Activated naive CD4-positive, alpha-beta T cell treated with anti-CD3 and anti-CD28 coated beads, Interleukin-2, amount 50 U/mL, for 24 hours (primary cell): Measurements from ENCODE around the gene ATXN2.
"Not testable (repeated sequence)": the region's sequence is repeated elsewhere in the genome, so short reads cannot be mapped to it uniquely, and the experiment has no call there.

Source experiments
- H3K27ac Mint-ChIP-seq: one replicate; pipeline ENCODE4 v1.8.0; 2021; ENCODE audit warnings: mild to moderate bottlenecking, mixed read lengths
- H3K27me3 Mint-ChIP-seq: one replicate; pipeline ENCODE4 v1.8.0; 2021; ENCODE audit warnings: mixed read lengths
- H3K36me3 Mint-ChIP-seq: one replicate; pipeline ENCODE4 v1.8.0; 2021; ENCODE audit warnings: mixed read lengths
- H3K4me1 Mint-ChIP-seq: one replicate; pipeline ENCODE4 v1.8.0; 2021; ENCODE audit warnings: mixed read lengths
- H3K4me3 Mint-ChIP-seq: one replicate; pipeline ENCODE4 v1.8.0; 2021; ENCODE audit warnings: mild to moderate bottlenecking, mixed read lengths
- H3K9me3 Mint-ChIP-seq: one replicate; pipeline ENCODE4 v1.8.0; 2021; ENCODE audit warnings: mixed read lengths

Gene ATXN2

GRCh38 chr12:111607239-111607638 lies 8.1 kb upstream of the ATXN2 start:
- H3K4me3 Mint-ChIP-seq = no peak overlapping the region
- no peaks in the 10 kb centered on the region for H3K36me3 Mint-ChIP-seq
- H3K4me1 Mint-ChIP-seq = no peaks in the 10 kb centered on the region
- no peak overlapping the region for H3K27ac Mint-ChIP-seq
- H3K9me3 Mint-ChIP-seq = no peaks in the 10 kb centered on the region
- H3K27me3 Mint-ChIP-seq = no peaks in the 10 kb centered on the region

DNA sequence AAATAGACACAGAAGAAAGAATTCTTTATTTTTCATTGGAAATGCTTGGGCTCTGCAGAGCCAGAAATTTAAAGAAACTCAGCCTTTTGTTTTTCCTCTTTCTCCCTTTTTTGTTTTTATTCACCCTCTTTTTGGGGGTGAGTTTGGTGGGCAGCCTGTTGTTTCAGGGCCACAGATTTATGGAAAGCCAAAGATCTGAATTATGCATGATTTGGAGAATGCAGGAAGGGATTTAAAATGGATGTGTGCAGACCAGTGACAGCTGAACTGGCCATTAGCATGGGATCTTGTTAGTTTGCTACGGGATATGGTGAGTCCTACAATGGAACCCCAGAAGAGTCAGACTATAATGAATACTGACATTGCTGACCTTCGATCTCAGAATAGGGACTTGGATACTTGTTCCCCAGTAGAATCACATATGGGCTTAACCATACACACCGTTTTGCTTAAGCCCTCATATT lies 7.7 kb upstream of the ATXN2 start:
- H3K36me3 Mint-ChIP-seq = no peaks in the 10 kb centered on the region
- H3K4me1 Mint-ChIP-seq = no peaks in the 10 kb centered on the region
- H3K4me3 Mint-ChIP-seq = no peak overlapping the region
- no peak overlapping the region for H3K27ac Mint-ChIP-seq
- H3K9me3 Mint-ChIP-seq = no peaks in the 10 kb centered on the region
- H3K27me3 Mint-ChIP-seq = no peaks in the 10 kb centered on the region

DNA sequence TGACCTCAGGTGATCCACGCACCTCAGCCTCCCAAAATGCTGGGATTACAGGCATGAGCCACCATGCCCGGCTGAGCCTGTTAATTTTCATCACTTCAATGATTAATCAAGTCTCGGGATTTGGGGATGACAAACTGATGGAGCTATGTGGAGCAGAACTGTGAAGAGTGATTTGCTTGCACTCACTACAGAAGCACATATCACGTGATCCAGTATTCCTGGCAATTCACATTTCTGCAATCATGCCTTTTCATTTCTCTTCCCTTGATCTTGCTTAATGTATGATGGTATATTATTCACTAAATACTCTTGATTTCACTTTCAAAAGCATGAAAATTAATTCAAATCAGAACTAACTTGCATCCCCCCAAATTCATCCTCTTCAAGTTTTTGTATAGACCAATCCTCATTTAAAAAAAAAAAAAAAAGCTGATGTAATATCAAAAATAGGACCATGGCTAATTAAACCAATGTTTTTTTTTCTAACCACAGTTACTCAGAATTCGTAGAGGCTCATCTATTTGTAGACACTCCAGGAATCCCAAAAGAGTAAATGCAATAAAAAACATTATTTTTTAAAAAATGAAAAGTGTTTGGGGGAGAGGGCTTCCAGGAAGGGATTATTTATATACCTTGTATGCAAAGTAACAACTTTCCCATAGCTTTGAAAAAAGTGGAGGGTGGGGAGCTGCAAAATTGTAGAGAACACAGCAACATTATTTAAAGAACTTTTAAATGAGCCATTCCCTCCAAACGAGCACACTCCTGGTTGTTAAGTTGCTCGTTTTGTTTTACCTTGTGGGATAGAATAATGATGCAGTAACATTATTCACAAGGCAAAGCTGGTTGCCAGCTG lies 7.0 kb upstream of the ATXN2 start:
- Mint-ChIP-seq H3K36me3 (no peaks in the 10 kb centered on the region), H3K27me3 (no peaks in the 10 kb centered on the region), H3K27ac (no peak overlapping the region), H3K4me3 (no peak overlapping the region), H3K9me3 (no peaks in the 10 kb centered on the region), H3K4me1 (no peaks in the 10 kb centered on the region)

- H3K4me3 Mint-ChIP-seq, H3K27me3 Mint-ChIP-seq, H3K36me3 Mint-ChIP-seq, H3K4me1 Mint-ChIP-seq, H3K9me3 Mint-ChIP-seq, H3K27ac Mint-ChIP-seq: not testable (repeated sequence)
These were observed 3.7 kb upstream of the ATXN2 start for GRCh38 chr12:111602857-111603256.

DNA sequence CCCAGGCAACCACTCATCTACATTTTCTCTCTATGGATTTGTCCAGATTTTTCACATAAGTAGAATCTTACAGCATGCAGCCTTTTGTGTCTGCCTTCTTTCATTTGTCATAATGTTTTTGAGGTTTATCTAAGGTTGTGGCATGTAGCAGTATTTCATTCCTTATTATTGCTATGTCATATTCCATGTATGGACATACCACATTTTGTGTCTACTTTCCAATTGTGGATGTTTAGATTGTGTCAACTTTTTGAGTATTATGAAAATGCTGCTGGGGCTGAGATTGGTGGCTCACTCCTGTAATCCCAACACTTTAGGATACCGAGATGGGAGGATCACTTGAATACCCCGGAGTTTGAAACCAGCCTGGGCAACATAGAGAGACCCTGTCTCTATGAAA lies 3.2 kb upstream of the ATXN2 start:
- Mint-ChIP-seq H3K4me1 (peaks cover 8% of the 10 kb centered on the region), H3K9me3 (no peaks in the 10 kb centered on the region), H3K27ac (no peak overlapping the region), H3K36me3 (no peaks in the 10 kb centered on the region), H3K27me3 (no peaks in the 10 kb centered on the region), H3K4me3 (no peak overlapping the region)

DNA sequence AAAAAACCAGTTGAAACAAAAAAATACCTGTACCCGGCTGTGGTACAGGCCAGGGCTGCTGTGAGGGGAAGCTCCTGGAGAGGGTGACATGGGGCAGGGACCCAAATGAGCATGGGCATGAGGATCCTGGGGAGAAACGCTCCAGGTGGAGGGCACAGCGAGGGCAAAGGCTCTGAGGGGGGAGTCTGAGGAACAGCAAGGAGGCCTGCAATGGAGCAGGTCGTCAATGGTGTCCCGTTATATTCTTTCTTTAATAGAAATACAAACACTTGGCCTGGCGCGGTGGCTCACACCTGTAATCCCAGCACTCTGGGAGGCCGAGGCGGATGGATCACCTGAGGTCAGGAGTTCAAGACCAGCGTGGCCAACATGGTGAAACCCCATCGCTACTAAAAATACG lies 1.9 kb upstream of the ATXN2 start:
- peaks cover 22% of the 10 kb centered on the region for H3K4me1 Mint-ChIP-seq
- not testable (repeated sequence) for H3K4me3 Mint-ChIP-seq, H3K36me3 Mint-ChIP-seq, H3K9me3 Mint-ChIP-seq, H3K27me3 Mint-ChIP-seq
- peak overlapping the region; percentile 59 for H3K27ac Mint-ChIP-seq

- no peaks in the 10 kb centered on the region for H3K27me3 Mint-ChIP-seq
- H3K9me3 Mint-ChIP-seq = no peaks in the 10 kb centered on the region
- peak overlapping the region; percentile 95 for H3K27ac Mint-ChIP-seq
- H3K36me3 Mint-ChIP-seq = no peaks in the 10 kb centered on the region
- peak overlapping the region; percentile 90 for H3K4me3 Mint-ChIP-seq
- peaks cover 28% of the 10 kb centered on the region for H3K4me1 Mint-ChIP-seq
These were observed 1.1 kb upstream of the ATXN2 start for GRCh38 chr12:111600205-111600642.

DNA sequence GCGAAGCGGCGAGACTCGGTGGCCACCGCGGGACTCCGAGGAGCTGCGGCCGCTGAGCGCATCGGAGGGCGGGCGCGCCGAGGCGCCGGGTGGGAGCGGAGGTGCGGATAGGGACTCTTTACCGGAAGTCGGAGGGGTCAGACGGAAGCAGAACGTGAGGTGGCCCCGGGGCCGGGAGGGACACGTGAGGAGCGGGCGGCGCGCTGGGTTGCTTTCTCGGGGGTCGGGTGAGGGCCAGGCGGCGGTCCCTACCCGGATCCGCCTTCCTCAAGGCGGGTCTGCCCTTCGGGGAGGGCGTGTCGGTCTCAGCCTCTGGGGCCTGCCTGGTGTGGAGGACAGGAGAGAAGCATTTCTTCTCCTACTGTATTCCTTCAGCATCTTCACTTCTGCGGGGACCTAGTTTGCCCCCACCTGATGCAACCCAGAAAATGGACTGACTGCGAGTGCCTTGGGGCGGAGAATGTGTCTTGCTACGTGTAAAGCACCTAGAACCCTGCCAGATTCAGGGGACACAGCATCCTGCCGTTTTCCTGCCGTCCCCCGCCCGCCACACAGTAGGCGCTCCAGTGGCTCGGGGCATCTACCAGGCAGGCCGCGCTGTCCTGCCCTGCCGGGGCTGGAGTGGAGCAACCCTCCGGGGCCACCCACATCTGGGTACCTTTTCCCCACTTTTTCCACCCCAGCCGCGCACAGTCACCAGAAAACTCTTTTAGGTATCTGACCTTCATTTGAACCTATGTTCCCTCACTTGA lies 514 bp upstream of the ATXN2 start:
- Mint-ChIP-seq H3K4me3 (peak overlapping the region; percentile 90), H3K4me1 (peaks cover 34% of the 10 kb centered on the region), H3K9me3 (no peaks in the 10 kb centered on the region), H3K27ac (peak overlapping the region; percentile 95), H3K36me3 (no peaks in the 10 kb centered on the region), H3K27me3 (no peaks in the 10 kb centered on the region)

GRCh38 chr12:111597831-111598636 lies 1.1 kb downstream of the ATXN2 start:
- H3K9me3 Mint-ChIP-seq = no peaks in the 10 kb centered on the region
- no peaks in the 10 kb centered on the region for H3K36me3 Mint-ChIP-seq
- peak overlapping the region; percentile 84 for H3K27ac Mint-ChIP-seq
- no peaks in the 10 kb centered on the region for H3K27me3 Mint-ChIP-seq
- H3K4me1 Mint-ChIP-seq = peaks cover 44% of the 10 kb centered on the region
- H3K4me3 Mint-ChIP-seq = peak overlapping the region; percentile 94

GRCh38 chr12:111596985-111597830 lies 1.9 kb downstream of the ATXN2 start:
- H3K9me3 Mint-ChIP-seq = no peaks in the 10 kb centered on the region
- peak overlapping the region; percentile 84 for H3K27ac Mint-ChIP-seq
- H3K4me1 Mint-ChIP-seq = peaks cover 44% of the 10 kb centered on the region
- H3K27me3 Mint-ChIP-seq = no peaks in the 10 kb centered on the region
- peak overlapping the region; percentile 94 for H3K4me3 Mint-ChIP-seq
- H3K36me3 Mint-ChIP-seq = no peaks in the 10 kb centered on the region

DNA sequence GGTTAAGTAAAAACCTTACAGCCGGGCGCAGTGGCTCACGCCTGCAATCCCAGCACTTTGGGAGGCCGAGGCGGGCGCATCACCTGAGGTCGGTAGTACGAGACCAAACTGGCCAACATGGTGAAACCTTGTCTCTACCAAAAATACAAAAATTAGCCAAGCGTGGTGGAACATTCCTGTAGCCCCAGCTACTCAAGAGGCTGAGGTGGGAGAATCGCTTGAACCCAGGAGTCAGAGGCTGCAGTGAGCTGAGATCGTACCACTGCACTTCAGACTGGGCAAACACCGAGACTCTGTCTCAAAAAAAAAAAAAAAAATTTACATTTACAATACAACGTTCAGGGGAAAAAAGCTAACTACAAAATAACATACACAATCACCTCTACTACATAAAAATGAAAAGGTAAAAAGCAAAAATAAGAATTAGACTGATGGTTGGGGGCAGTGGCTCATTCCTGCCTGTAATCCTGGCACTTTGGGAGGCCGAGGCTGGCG lies 3.7 kb downstream of the ATXN2 start:
- not testable (repeated sequence) for H3K9me3 Mint-ChIP-seq, H3K27ac Mint-ChIP-seq, H3K36me3 Mint-ChIP-seq, H3K4me3 Mint-ChIP-seq, H3K27me3 Mint-ChIP-seq
- peaks cover 43% of the 10 kb centered on the region for H3K4me1 Mint-ChIP-seq

GRCh38 chr12:111591399-111592010 lies 7.6 kb downstream of the ATXN2 start:
- H3K36me3 Mint-ChIP-seq, H3K9me3 Mint-ChIP-seq, H3K27me3 Mint-ChIP-seq, H3K4me3 Mint-ChIP-seq, H3K27ac Mint-ChIP-seq: not testable (repeated sequence)
- H3K4me1 Mint-ChIP-seq = peaks cover 35% of the 10 kb centered on the region

DNA sequence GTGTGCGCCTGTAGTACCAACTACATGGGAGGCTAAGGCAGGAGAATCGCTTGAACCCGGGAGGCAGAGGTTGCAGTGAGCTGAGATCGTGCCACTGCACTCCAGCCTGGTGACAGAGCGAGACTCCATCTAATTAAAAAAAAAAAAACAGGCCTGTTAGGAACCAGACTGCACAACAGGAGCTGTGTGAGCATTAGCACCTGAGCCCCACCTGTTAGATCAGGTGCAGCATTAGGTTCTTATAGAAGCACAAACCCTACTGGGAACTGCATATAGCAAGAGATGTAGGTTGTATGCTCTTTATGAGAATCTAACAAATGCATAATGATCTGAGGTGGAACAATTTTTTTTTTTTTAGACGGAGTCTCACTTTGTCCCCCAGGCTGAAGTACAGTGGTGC lies 8.6 kb downstream of the ATXN2 start:
- Mint-ChIP-seq H3K27me3 (no peaks in the 10 kb centered on the region), H3K9me3 (no peaks in the 10 kb centered on the region), H3K4me3 (no peak overlapping the region), H3K36me3 (no peaks in the 10 kb centered on the region), H3K4me1 (peaks cover 25% of the 10 kb centered on the region), H3K27ac (no peak overlapping the region)

GRCh38 chr12:111589601-111590000 lies 9.5 kb downstream of the ATXN2 start:
- Mint-ChIP-seq H3K9me3 (no peaks in the 10 kb centered on the region), H3K27me3 (no peaks in the 10 kb centered on the region), H3K36me3 (no peaks in the 10 kb centered on the region), H3K4me1 (peaks cover 17% of the 10 kb centered on the region), H3K4me3 (no peak overlapping the region), H3K27ac (no peak overlapping the region)
